Karpas-422 (cell line): ENCODE measurements around the gene OPN5. TPM values are rescaled to one million over a fixed set of nuclear protein-coding genes. Genes with fewer than 3 reads are reported as not detected.

Experiments
- DNase-seq: peaks from one replicate; pipeline ENCODE4 v3.0.0-alpha.2; 2015
- H2AFZ ChIP-seq: fragments of 200-600 bp; sonication (generic); 2 replicates; pipeline ENCODE4 v1.6.1; 2014; ENCODE audit warnings: antibody characterized with exemption, low read length, mixed read lengths
- H3K27ac ChIP-seq: fragments of 200-600 bp; sonication (generic); 2 replicates; pipeline ENCODE4 v1.5.1; 2014; ENCODE audit warnings: mild to moderate bottlenecking, low read length, moderate library complexity
- H3K27me3 ChIP-seq: fragments of 200-600 bp; sonication (generic); 2 replicates; pipeline ENCODE4 v1.6.1; 2014; ENCODE audit warnings: low read length, mixed read lengths
- H3K36me3 ChIP-seq: fragments of 200-600 bp; sonication (generic); 2 replicates; pipeline ENCODE4 v1.6.1; 2014; ENCODE audit warnings: low read length, mixed read lengths; ENCODE audit not compliant: insufficient read depth
- H3K4me1 ChIP-seq: fragments of 200-600 bp; sonication (generic); 2 replicates; pipeline ENCODE4 v1.6.1; 2014; ENCODE audit warnings: mild to moderate bottlenecking, low read length, mixed read lengths
- H3K4me2 ChIP-seq: fragments of 200-600 bp; sonication (generic); 2 replicates; pipeline ENCODE4 v1.6.1; 2014; ENCODE audit warnings: low read length, low read depth, mild to moderate bottlenecking; ENCODE audit not compliant: poor library complexity, severe bottlenecking
- H3K4me3 ChIP-seq: fragments of 200-600 bp; sonication (generic); 2 replicates; pipeline ENCODE4 v1.5.1; 2014; ENCODE audit warnings: mild to moderate bottlenecking, antibody characterized with exemption, low read length, mixed read lengths
- H3K79me2 ChIP-seq: fragments of 200-600 bp; sonication (generic); 2 replicates; pipeline ENCODE4 v1.6.1; 2014; ENCODE audit warnings: mild to moderate bottlenecking, low read length, mixed read lengths
- H3K9ac ChIP-seq: fragments of 200-600 bp; sonication (generic); 2 replicates; pipeline ENCODE4 v1.6.0; 2014; ENCODE audit warnings: low read length
- H3K9me2 ChIP-seq: fragments of 200-600 bp; sonication (generic), shearing (Covaris generic); replicated peaks from 2 replicates; pipeline ENCODE4 v1.6.0; 2014; ENCODE audit warnings: mild to moderate bottlenecking, low read length, moderate library complexity; ENCODE audit not compliant: insufficient read depth
- H3K9me3 ChIP-seq: fragments of 300-700, 200-600 bp; sonication (generic); 2 replicates; pipeline ENCODE4 v1.6.1; 2014; ENCODE audit warnings: low read length, mixed read lengths
- H4K20me1 ChIP-seq: fragments of 200-600 bp; sonication (generic); 2 replicates; pipeline ENCODE4 v1.6.1; 2014; ENCODE audit warnings: mild to moderate bottlenecking, antibody characterized with exemption, low read length, low read depth; ENCODE audit not compliant: insufficient read depth
- total RNA-seq: library from RNA; depleted of rRNA; stranded (reverse); fragments of >200 nt; shearing (Covaris generic); gene quantifications from 2 replicates; pipeline ENCODE4 v1.2.3, GENCODE V29; 2014; ENCODE audit warnings: low replicate concordance

Gene OPN5
- total RNA-seq, 1 experiment from 2014 or later, result not detected

- Histone ChIP-seq H3K36me3 (no peaks in the 10 kb centered on the region), H3K27ac (no peak overlapping the region), H3K4me3 (no peak overlapping the region), H3K9ac (no peak overlapping the region), H2AFZ (no peak overlapping the region), H4K20me1 (no peaks in the 10 kb centered on the region), H3K9me3 (no peaks in the 10 kb centered on the region), H3K9me2 (no peaks in the 10 kb centered on the region), H3K4me1 (no peaks in the 10 kb centered on the region), H3K79me2 (no peaks in the 10 kb centered on the region), H3K4me2 (no peak overlapping the region), H3K27me3 (no peaks in the 10 kb centered on the region)
- DNase-seq, result no peak
Observed at GRCh38 chr6:47773005-47773404, 8.8 kb upstream of the OPN5 start.

- H3K4me3 ChIP-seq, result no peak overlapping the region
- H3K9ac ChIP-seq, result no peak overlapping the region
- H3K27me3 ChIP-seq, result no peaks in the 10 kb centered on the region
- H3K4me1 ChIP-seq, result no peaks in the 10 kb centered on the region
- peak; percentile 77 for DNase-seq
- H3K4me2 ChIP-seq, result no peak overlapping the region
- no peak overlapping the region for H2AFZ ChIP-seq
- H3K27ac ChIP-seq, result no peak overlapping the region
- H3K9me2 ChIP-seq, result no peaks in the 10 kb centered on the region
- H3K36me3 ChIP-seq, result no peaks in the 10 kb centered on the region
- no peaks in the 10 kb centered on the region for H3K79me2 ChIP-seq
- no peaks in the 10 kb centered on the region for H3K9me3 ChIP-seq
- H4K20me1 ChIP-seq, result no peaks in the 10 kb centered on the region
Observed at GRCh38 chr6:47780510-47781356, 1.1 kb upstream of the OPN5 start.

- H3K36me3 ChIP-seq, result no peaks in the 10 kb centered on the region
- H2AFZ ChIP-seq, result no peak overlapping the region
- no peak overlapping the region for H3K27ac ChIP-seq
- no peak overlapping the region for H3K4me2 ChIP-seq
- H3K9me3 ChIP-seq, result no peaks in the 10 kb centered on the region
- no peak overlapping the region for H3K4me3 ChIP-seq
- no peaks in the 10 kb centered on the region for H3K79me2 ChIP-seq
- no peak for DNase-seq
- H4K20me1 ChIP-seq, result no peaks in the 10 kb centered on the region
- H3K4me1 ChIP-seq, result no peaks in the 10 kb centered on the region
- H3K9ac ChIP-seq, result no peak overlapping the region
- no peaks in the 10 kb centered on the region for H3K9me2 ChIP-seq
- no peaks in the 10 kb centered on the region for H3K27me3 ChIP-seq
Observed at GRCh38 chr6:47785182-47785581, 3.4 kb downstream of the OPN5 start.

GRCh38 chr6:47787620-47788497, 6.0 kb downstream of the OPN5 start:
- H2AFZ ChIP-seq, result no peak overlapping the region

GRCh38 chr6:47788498-47788884, 6.7 kb downstream of the OPN5 start:
- no peak overlapping the region for H2AFZ ChIP-seq
- no peaks in the 10 kb centered on the region for H3K9me2 ChIP-seq
- no peak for DNase-seq

More at GRCh38 chr6:47787620-47788497, 6.0 kb downstream of the OPN5 start:
- H3K9ac ChIP-seq, result no peak overlapping the region
- no peaks in the 10 kb centered on the region for H3K9me2 ChIP-seq
- H4K20me1 ChIP-seq, result no peaks in the 10 kb centered on the region
- no peaks in the 10 kb centered on the region for H3K9me3 ChIP-seq
- no peaks in the 10 kb centered on the region for H3K36me3 ChIP-seq
- H3K4me2 ChIP-seq, result no peak overlapping the region
- H3K27me3 ChIP-seq, result no peaks in the 10 kb centered on the region
- no peak overlapping the region for H3K27ac ChIP-seq
- H3K4me3 ChIP-seq, result no peak overlapping the region
- DNase-seq, result peak; percentile 84
- no peaks in the 10 kb centered on the region for H3K79me2 ChIP-seq
- no peaks in the 10 kb centered on the region for H3K4me1 ChIP-seq

GRCh38 chr6:47789553-47789952, 7.7 kb downstream of the OPN5 start:
- Histone ChIP-seq H3K4me1 (no peaks in the 10 kb centered on the region), H3K9me2 (no peaks in the 10 kb centered on the region), H3K27me3 (no peaks in the 10 kb centered on the region), H2AFZ (no peak overlapping the region), H4K20me1 (no peaks in the 10 kb centered on the region), H3K27ac (no peak overlapping the region), H3K4me2 (no peak overlapping the region), H3K4me3 (no peak overlapping the region), H3K36me3 (no peaks in the 10 kb centered on the region), H3K79me2 (no peaks in the 10 kb centered on the region), H3K9me3 (no peaks in the 10 kb centered on the region), H3K9ac (no peak overlapping the region)
- DNase-seq, result no peak

More at GRCh38 chr6:47788498-47788884, 6.7 kb downstream of the OPN5 start:
- Histone ChIP-seq H3K4me3 (no peak overlapping the region), H3K4me1 (no peaks in the 10 kb centered on the region), H4K20me1 (no peaks in the 10 kb centered on the region), H3K4me2 (no peak overlapping the region), H3K9me3 (no peaks in the 10 kb centered on the region), H3K36me3 (no peaks in the 10 kb centered on the region), H3K9ac (no peak overlapping the region), H3K27me3 (no peaks in the 10 kb centered on the region), H3K79me2 (no peaks in the 10 kb centered on the region), H3K27ac (no peak overlapping the region)

- DNase-seq, result no peak
- Histone ChIP-seq H3K9me2 (no peaks in the 10 kb centered on the region), H3K36me3 (no peaks in the 10 kb centered on the region), H3K9ac (no peak overlapping the region), H2AFZ (no peak overlapping the region), H3K4me2 (no peak overlapping the region), H3K4me1 (no peaks in the 10 kb centered on the region), H3K9me3 (no peaks in the 10 kb centered on the region), H4K20me1 (no peaks in the 10 kb centered on the region), H3K27me3 (no peaks in the 10 kb centered on the region), H3K4me3 (no peak overlapping the region), H3K27ac (no peak overlapping the region), H3K79me2 (no peaks in the 10 kb centered on the region)
Observed at GRCh38 chr6:47792216-47792733, 10.4 kb downstream of the OPN5 start.

GRCh38 chr6:47794577-47795135, 12.8 kb downstream of the OPN5 start:
- DNase-seq, result no peak
- Histone ChIP-seq H3K27ac (no peak overlapping the region), H2AFZ (no peak overlapping the region), H3K4me3 (no peak overlapping the region), H3K9ac (no peak overlapping the region), H3K27me3 (no peaks in the 10 kb centered on the region), H3K9me3 (no peaks in the 10 kb centered on the region), H4K20me1 (no peaks in the 10 kb centered on the region), H3K4me2 (no peak overlapping the region), H3K79me2 (no peaks in the 10 kb centered on the region), H3K4me1 (no peaks in the 10 kb centered on the region), H3K36me3 (no peaks in the 10 kb centered on the region), H3K9me2 (no peaks in the 10 kb centered on the region)
